Skeletal muscle cell (primary cell): ENCODE measurements around the gene OLFM1.

Experiments
- DNase-seq: peaks from one replicate; pipeline ENCODE4 v3.0.0-alpha.2; 2010; ENCODE audit warnings: low read depth
- H3K4me3 ChIP-seq: 2 replicates; pipeline ENCODE4 v1.5.1; 2011; ENCODE audit warnings: low read depth, mild to moderate bottlenecking, control low read depth, low read length, moderate library complexity

OLFM1 gene

DNA sequence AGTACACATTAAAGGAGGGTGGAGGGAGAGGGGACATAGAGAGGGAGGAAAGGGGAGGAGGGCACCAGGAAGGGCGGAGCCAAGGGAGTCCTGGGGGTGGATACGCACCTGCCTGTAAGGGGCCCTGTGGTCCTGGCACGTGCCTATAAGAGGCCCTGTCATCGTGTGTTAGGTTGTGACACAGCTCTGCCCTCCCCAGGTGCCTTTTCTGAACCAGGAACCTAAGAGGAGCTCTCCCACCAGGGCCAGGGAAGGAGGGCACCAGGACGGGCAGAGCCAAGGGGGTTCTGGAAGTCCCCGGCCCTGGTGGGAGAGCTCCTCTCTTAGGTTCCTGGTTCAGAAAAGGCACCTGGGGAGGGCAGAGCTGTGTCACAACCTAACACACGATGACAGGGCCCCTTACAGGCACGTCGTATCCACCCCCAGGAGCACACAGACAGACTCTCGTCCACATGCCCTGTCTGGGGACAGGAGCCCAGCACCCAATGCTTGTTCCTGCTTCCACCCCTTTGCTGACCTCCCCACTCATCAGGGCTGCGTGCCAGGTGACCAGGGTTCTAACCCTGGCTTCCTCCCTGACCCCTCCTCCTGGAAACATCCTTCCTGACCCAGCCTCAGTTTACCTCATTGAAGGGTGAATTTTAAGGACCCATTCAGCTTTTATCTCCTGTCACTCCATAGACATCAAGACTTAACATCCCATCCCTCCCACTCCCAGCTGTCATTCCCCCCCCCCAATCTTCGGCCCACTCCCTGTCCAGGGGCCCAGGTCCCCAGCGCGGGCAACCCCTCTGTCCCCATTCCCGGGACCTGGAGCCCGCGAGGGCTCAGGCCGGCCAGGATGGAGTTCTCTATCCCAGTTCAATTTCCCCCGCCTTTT lies 12.9 kb upstream of the OLFM1 start:
- H3K4me3 ChIP-seq: peak overlapping the region; percentile 30
- DNase-seq: no peak

DNA sequence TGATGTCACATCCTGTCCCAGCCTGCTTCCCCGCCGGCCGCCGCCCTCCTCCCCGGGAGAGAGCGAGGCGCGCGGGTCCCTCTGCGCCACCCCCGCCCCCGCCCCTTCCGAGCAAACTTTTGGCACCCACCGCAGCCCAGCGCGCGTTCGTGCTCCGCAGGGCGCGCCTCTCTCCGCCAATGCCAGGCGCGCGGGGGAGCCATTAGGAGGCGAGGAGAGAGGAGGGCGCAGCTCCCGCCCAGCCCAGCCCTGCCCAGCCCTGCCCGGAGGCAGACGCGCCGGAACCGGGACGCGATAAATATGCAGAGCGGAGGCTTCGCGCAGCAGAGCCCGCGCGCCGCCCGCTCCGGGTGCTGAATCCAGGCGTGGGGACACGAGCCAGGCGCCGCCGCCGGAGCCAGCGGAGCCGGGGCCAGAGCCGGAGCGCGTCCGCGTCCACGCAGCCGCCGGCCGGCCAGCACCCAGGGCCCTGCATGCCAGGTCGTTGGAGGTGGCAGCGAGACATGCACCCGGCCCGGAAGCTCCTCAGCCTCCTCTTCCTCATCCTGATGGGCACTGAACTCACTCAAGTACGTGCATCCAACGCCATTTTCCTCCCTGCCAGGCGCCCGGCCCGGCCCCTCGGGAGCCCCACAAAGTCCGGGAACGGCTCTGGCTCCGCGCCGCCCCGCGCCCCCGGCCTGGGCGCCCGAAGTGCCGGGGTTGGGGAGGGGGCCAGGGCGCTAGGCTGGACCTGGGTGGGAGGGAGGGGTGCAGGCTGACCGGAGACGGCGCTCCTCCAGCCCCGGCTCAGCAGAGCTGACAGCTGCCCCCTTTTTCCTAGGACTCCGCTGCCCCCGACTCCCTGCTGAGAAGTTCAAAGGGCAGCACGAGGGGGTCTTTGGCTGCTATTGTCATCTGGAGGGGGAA lies 12.0 kb upstream of the OLFM1 start:
- peak overlapping the region; percentile 30 for H3K4me3 ChIP-seq
- no peak for DNase-seq

DNA sequence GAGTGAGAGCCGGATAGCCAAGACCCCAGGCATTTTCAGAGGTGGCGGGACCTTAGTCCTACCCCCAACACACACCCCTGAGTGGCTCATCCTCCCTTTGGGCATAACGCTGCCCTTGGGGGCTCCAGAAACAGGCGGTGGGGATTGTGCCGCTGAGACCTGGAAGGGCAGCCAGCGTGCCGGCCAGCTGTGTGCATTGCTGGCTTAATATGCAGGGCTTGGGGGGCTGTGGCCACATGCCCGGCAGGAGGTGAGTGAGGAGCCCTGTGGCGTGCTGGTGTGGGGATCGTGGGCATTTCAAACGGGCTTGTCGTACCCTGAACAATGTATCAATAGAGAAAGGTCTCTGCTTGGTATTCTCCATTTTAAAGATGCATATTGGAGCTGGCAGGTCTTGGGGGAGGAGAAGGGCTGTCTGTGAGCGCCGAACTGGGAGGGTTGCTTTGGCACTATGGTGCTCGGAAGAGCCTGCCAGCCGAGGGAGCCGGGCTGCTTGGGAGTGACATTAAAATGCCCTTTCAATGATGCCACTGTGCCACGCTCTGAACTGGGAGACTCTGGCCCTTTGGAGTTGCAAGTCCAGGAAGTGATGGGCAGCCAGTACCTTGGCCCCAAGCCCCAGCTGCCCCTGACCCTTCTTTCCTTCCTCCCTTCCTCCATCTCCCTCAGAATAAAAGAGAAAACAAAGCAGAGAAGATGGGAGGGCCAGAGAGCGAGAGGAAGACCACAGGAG lies 11.2 kb upstream of the OLFM1 start:
- no peak for DNase-seq
- no peak overlapping the region for H3K4me3 ChIP-seq

DNA sequence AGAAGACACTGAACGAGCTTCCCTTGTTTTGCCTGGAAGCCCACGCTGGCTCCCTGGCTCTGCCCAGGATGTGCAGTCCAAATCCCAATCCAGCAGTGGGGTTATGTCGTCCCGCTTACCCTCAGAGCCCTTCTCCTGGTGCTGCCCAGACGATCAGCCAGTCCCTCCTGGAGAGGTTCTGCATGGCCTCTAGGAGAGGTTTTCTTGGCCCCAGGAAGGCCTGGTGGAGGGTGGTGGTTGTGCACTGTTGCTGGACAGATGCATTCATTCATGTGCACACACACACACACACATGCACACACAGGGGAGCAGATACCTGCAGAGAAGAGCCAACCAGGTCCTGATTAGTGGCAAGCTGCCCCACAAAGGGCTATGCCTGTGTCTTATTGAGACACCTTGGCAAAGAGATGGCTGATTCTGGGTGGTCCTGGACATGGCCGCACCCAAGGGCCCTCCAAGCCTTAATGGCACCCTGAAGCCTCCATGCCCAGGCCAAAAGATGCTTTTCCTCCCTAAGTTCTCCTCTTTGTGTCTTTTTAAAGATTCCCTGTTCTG lies 10.5 kb upstream of the OLFM1 start:
- no peak for DNase-seq
- H3K4me3 ChIP-seq: no peak overlapping the region

DNA sequence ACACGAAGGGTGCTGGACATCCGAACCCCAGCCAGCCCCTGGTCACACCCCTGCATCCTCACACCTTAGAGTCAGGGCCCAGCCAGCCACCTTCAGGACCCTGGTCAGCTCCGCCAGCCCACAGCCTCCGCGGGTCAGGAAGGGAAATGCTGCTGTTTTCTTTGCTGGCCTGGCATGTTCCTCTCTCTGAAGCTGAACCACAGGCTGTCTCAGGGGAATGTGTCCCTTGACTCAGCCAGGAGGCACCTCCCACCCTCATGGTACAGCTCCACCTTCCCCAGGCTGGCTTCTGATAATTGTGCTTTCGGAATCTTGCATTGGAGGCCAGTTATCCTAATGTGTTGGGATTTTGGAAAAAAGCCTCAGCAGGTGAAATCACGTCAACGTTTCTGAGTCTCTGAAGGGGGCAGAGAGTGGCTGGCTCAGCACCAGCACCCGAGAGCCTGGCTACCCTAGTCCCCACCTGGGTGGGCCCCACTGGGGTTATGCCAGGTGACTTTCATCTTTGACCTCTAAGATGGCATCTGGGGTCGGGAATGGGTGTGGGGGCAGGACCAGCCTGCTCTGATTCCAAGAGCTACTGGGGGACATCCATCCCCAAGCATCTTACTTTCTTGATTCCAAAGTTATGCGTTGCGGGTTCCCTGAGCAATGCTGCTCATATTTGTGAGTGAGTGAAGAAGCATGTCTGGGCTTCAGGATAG lies 9.8 kb upstream of the OLFM1 start:
- no peak for DNase-seq
- no peak overlapping the region for H3K4me3 ChIP-seq

DNA sequence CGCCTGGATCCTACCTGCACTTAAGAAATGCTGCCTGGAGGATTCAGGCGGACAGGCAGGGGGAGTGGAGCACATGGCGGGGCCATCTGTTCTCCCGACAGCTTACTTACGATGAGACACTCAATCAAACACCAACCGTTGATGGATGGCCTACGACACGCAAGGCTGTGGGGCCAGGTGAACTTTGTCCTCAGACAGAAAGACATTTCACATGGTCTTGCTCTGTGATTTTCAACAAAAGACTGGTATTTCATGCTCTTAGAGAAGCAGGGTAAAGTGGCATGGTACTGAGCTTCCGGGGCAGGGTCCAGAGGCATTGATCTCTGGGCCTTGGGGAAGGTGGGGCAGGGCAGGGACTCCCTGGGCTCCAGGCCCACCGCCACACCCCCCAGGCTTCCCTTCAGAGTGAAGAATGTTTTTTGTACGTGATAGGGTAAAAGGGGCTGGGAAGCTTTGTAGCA lies 9.1 kb upstream of the OLFM1 start:
- DNase-seq: no peak
- no peak overlapping the region for H3K4me3 ChIP-seq

DNA sequence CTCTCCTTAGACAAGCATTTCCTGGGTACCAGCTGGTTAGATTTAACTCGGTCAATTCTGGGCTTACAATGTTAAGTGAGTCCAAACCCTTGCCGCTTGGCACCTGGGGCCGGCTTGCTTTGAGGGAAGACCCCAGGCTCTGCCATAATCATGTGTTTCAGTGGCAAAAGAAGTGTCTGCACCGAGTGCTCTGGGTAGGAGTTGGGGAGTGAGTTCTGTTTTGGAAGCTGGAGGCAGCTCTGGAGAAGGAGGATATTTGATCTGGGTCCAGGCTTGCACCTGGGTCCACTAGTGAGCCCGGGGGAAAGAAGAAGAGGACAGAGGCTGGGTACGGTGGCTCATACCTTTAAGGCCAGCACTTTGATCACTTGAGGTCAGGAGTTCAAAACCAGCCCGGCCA lies 8.4 kb upstream of the OLFM1 start:
- DNase-seq: no peak
- no peak overlapping the region for H3K4me3 ChIP-seq

DNA sequence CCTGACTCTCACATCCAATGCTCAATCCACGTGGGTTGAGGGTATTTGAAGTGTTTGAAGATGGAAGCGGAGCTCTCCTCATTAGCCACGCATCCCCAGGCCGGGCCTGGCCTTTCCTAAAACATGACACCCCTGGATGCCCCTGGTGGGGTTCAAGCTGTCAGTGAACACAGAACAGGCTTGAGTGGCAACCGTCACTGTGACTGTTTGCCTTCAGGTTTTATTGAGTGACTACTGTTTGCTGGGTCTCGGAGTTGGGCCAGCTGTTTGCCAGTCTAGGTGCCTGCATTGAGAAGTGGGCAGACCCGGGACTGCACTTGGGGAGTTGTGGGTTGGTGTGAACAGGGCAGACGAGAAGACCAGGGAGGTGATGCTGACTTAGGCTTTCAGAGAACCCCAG lies 7.8 kb upstream of the OLFM1 start:
- no peak overlapping the region for H3K4me3 ChIP-seq
- no peak for DNase-seq

DNA sequence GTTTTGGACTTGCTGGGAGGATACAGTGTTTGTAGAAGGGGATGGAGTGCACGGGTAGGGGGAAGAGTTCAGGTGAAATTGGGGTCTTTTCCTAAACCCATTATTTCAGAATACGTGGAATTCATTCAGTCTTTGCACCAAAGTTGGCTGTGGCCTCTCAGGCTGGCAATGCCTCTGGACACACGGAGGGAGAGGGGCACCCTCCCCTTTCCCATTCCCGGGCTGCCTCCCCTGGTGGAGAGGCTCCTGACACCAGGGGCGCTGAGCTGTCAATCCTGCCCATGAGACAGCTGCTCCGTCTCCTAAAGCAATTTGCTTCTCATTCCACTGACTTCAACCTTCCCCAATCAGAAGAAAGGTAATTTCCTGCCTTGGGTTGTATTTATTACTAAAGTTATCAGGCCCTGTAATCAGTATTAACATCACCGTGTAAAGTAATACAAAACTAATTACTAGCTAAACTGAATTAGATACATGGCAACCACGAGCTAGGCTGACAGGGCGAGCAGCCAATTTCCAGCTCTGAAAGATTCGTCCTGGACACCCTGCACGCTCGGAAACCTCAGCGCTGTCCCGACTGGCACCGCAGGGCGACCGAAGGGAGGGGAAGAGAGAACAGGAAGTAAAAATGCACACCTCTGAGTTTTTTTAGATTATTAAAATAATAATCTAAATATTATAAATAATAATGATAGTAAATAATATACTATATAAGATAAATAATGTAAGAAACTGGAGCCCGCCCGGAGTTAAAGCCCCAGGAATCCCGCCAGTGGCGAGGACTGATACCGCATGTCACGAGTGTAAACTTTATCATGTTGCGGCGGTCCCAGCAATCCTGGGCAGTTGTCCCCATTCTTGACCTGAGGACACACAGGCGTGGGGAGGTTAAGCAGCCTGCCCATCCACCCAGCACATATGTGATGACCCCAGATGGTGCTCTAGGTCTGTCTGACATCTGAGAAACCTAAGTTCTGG lies 6.9 kb upstream of the OLFM1 start:
- no peak for DNase-seq
- H3K4me3 ChIP-seq: no peak overlapping the region

DNA sequence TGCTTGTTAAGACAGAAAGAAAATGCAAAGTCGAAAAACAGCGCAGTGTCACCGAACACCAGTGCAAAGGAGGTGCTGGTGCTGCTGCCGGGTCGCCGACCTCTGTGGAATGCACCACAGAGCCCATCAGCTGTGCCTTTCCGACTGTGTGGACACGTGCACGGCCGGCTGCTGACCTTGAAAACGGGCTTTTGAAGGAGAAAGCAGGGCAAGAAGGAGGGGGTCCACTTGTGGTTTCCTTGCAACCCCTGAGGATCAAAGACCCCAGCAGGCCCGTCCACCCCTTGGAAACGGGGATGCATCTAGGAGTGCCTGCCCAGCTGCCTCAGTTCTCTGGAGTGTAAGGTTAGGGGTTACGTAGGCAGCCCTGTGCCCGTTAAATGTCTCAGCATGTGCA lies 6.2 kb upstream of the OLFM1 start:
- DNase-seq: no peak
- H3K4me3 ChIP-seq: no peak overlapping the region

DNA sequence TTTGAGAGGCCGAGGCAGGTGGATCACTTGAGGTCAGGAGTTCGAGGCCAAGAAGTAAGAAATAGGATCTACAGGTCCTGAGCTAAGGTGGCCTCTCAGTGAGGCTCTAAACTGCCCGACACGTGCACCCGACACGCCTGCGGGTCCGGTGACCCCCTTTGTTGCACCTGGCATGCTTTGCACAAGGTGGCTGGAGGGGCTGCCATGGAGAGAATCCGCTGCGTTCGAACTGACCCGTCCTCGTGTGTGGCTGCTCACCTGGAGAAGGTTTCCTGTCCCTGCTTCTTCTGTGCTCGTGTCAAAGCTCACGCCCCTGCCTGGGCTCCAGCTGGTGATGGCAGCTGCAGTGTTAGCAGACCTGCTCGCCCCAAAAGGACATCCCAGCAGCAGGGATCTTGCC lies 5.7 kb upstream of the OLFM1 start:
- H3K4me3 ChIP-seq: no peak overlapping the region
- DNase-seq: no peak

DNA sequence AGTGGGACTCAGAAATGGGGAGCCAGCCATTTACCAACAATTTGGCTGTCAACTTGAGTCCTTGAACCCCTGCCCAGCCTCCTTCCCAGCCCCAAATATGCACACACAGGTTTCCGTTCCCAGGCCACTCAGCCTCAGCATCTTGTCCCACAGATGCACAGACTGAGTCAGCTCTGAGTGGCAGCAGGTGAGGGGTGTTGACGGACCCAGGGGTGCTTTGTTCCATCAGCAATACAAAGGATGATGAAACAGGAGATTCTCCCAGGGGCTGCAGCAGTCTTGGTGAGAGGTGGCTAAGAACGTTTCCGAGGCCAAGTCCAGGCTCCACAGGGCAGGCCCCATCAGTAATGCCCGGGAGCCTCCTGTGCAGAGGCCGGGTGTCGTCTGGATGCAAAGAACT lies 4.9 kb upstream of the OLFM1 start:
- H3K4me3 ChIP-seq: no peak overlapping the region
- DNase-seq: no peak

DNA sequence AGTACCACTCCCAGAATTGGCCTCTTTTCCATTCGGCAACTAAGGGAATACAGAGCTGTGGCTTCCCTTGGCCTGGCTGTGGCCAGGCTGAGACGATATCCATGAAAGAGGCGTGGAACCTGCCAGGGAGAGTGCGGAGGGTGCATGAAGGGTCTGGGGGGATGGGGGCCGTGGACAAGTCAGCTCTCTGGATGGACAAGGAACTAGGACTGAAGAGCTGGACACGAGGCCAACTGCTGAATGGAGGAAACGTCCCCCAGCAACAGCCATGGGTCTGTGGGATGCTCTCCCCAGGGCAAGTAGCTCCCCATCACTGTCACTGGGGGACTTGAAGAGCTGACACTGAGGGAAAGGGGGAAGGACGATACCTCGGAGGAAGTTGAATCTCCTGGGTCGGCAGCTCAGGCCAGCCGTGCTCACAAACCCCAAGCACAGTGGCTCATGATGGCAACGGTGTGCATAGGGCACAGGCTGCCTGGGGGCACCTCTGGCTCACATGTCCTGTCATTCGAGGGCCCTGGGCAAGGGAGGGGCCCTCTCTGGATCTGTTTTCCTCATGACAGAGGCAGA lies 4.1 kb upstream of the OLFM1 start:
- DNase-seq: no peak
- H3K4me3 ChIP-seq: no peak overlapping the region

DNA sequence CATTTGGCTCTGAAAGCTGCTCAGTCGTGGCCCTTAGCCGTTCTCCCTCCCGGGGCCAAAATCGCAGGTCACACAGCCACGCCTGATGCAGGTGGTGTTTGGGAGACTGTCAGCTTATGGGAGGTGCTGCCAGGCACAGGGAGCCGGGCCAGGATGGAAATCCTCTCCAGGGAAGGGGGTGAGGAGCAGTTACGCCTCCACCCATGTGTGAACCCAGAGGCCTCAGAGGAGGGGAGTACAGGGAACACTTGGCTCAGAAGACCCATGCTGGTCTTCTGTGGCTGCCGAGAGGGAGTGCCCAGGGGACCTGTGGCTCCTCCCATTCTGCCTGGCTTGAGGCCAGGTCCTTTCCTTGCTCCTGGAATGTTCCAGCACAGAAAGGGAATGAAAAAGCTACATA lies 3.6 kb upstream of the OLFM1 start:
- H3K4me3 ChIP-seq: no peak overlapping the region
- DNase-seq: no peak

DNA sequence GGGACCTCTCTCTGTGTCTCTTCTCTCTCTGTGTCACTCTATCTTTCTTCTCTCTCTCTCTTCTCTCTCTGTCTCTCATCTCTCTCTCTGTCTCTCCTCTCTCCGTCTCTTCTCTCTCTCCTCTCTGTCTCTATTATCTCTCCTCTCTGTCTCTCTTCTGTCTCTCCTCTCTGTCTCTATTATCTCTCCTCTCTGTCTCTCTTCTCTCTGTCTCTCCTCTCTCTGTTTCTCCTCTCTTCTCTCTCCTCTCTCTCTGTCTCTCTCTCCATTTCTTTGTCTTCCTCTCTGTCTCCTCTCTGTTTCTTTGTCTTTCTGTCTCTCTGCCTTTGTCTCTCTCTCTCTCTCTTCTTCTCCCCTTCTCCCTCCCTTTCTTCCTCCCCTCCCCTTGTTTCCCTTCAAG lies 3.2 kb upstream of the OLFM1 start:
- H3K4me3 ChIP-seq: no peak overlapping the region
- no peak for DNase-seq

DNA sequence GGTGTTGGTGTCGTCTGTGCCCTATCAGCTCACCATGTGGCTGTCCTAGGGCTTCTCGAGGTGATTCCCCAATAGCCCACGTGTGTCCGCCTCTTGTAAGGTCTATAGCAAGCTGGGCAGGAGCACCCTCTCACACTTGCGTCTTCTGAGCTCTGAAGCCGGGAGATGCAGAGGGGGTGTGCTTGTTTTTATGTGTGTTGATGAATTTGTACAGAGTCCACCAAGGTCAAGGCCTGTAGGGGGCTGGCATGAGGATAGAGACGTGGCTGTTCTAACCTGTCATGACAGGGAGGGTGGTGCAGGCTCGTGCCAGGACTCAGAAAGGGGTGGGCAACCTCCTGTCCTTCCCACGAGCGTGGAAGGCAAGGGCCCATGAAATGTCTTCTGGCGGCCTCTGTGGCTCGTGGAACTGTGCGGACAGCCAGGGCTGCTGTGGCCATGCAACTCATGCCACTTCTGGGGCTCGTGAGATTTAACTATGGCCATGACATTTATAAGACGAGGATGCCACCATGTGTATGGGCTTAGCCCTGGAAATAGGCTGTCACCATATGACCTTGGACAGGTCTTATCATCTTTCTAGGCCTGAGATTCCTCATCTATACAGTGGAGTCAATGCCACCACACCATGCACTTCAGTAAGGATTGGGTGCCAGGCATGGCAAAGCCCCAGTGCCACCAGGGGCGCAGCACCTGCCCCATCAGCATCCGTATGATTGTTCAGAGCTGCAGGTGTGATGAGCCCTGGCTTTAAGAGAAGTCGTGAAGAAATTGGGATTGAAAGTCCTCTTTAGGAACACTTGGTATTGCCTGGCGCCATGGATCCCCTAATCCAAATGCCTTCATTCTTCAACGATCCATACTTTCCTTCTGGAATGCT lies 2.3 kb upstream of the OLFM1 start:
- DNase-seq: no peak

More for the DNA sequence above, 2.3 kb upstream of the OLFM1 start:
- H3K4me3 ChIP-seq: no peak overlapping the region
